PC-3 (cell line): ENCODE results near the gene PPP1R12B. TPM values are rescaled to one million over a fixed set of nuclear protein-coding genes. Genes with fewer than 3 reads are reported as not detected.
A peak's percentile ranks its signal among the peaks of the same experiment; 100 is the strongest.
"Not testable (repeated sequence)": the region's sequence is repeated elsewhere in the genome, so short reads cannot be mapped to it uniquely, and the experiment has no call there.

Experiments used
- ATAC-seq: fragments of 200-7000 bp; cut with Tn5 transposase; 2 replicates; pipeline ENCODE4 v1.9.1; 2020; ENCODE audit warnings: mild to moderate bottlenecking, moderate library complexity
- BruUV-seq: library from RNA; stranded (reverse); fragments of 400-500 nt; replicated peaks from 2 replicates; lab custom pipeline; 2021; lab: Mats Ljungman, UMichigan
- CTCF ChIA-PET: fragments of 300-600 bp; sonication (Branson Sonifier 250); formaldehyde crosslinking; loops from one replicate; lab custom pipeline; 2022; ENCODE audit warnings: antibody characterized with exemption; lab: Charles Lee
- POLR2A ChIA-PET: fragments of 300-600 bp; sonication (Branson Sonifier 250); formaldehyde crosslinking; loops from one replicate; lab custom pipeline; 2022; ENCODE audit warnings: antibody characterized with exemption; ENCODE audit not compliant: unreplicated experiment; lab: Charles Lee
- DNase-seq: peaks from one replicate; pipeline ENCODE4 v3.0.0-alpha.2; 2015
- H2AFZ ChIP-seq: fragments of 300-600 bp; sonication (generic); 2 replicates; pipeline ENCODE4 v1.6.0; 2016; ENCODE audit warnings: antibody characterized with exemption, low read length
- H3F3A ChIP-seq: fragments of 300-600 bp; sonication (generic); one replicate; pipeline ENCODE4 v1.6.0; 2017; ENCODE audit warnings: antibody characterized with exemption, low read length, control low read depth, mild to moderate bottlenecking; ENCODE audit not compliant: unreplicated experiment
- H3K27ac ChIP-seq: fragments of 300-600 bp; sonication (generic); 2 replicates; pipeline ENCODE4 v1.5.1; 2016; ENCODE audit warnings: mild to moderate bottlenecking, low read length
- H3K27me3 ChIP-seq: fragments of 300-600 bp; sonication (generic); 2 replicates; pipeline ENCODE4 v1.6.1; 2016; ENCODE audit warnings: low read length, mixed read lengths
- H3K36me3 ChIP-seq: fragments of 300-600 bp; sonication (generic); 2 replicates; pipeline ENCODE4 v1.6.1; 2016; ENCODE audit warnings: low read depth, mixed run types, low read length, mixed read lengths
- H3K4me1 ChIP-seq: fragments of 300-600 bp; sonication (generic); 2 replicates; pipeline ENCODE4 v1.5.1; 2016; ENCODE audit warnings: low read length; ENCODE audit not compliant: insufficient read depth
- H3K4me2 ChIP-seq: fragments of 300-600 bp; sonication (generic); 2 replicates; pipeline ENCODE4 v1.6.0; 2016; ENCODE audit warnings: low read length
- H3K4me3 ChIP-seq: fragments of 300-600 bp; sonication (generic); 2 replicates; pipeline ENCODE4 v1.5.1; 2016; ENCODE audit warnings: mild to moderate bottlenecking, low read length, mixed read lengths
- H3K79me2 ChIP-seq: fragments of 300-600 bp; sonication (generic); 2 replicates; pipeline ENCODE4 v1.6.1; 2017; ENCODE audit warnings: low read length, mixed read lengths
- H3K9ac ChIP-seq: fragments of 300-600 bp; sonication (generic); 2 replicates; pipeline ENCODE4 v1.6.0; 2016; ENCODE audit warnings: mild to moderate bottlenecking, low read length
- H3K9me2 ChIP-seq: fragments of 300-600 bp; sonication (generic); replicated peaks from 2 replicates; pipeline ENCODE4 v1.6.1; 2016; ENCODE audit warnings: mixed run types, low read length, mixed read lengths
- H3K9me3 ChIP-seq: fragments of 300-600 bp; sonication (generic); 2 replicates; pipeline ENCODE4 v1.6.1; 2016; ENCODE audit warnings: low read length, mixed read lengths
- H4K20me1 ChIP-seq: fragments of 300-600 bp; sonication (generic); 2 replicates; pipeline ENCODE4 v1.6.1; 2016; ENCODE audit warnings: low read length, mixed read lengths
- CTCF ChIP-seq: fragments of 300-600 bp; sonication (generic); conservative IDR thresholded peaks from 2 replicates; pipeline ENCODE4 v1.5.1; 2017; ENCODE audit warnings: antibody characterized with exemption, low read depth, mild to moderate bottlenecking, low read length
- EZH2 ChIP-seq: fragments of 300-600 bp; sonication (generic); IDR thresholded peaks from one replicate; pipeline ENCODE4 v1.6.1; 2017; ENCODE audit warnings: antibody characterized with exemption, mild to moderate bottlenecking, low read length; ENCODE audit not compliant: unreplicated experiment
- EZH2phosphoT487 ChIP-seq: fragments of 300-600 bp; sonication (generic); IDR thresholded peaks from 2 replicates; pipeline ENCODE4 v1.6.1; 2018; ENCODE audit warnings: mild to moderate bottlenecking, antibody characterized with exemption, low read length, borderline replicate concordance
- intact Hi-C: fragments of 100-400 bp; cut with micrococcal nuclease; formaldehyde crosslinking; loops from 2 replicates; pipeline ENCODE4 v1.9.0; 2023
- total RNA-seq: library from RNA; depleted of rRNA; stranded (reverse); fragments of >200 nt; gene quantifications from 2 replicates; pipeline ENCODE4 v1.2.3, GENCODE V29; 2014

The PPP1R12B gene
- total RNA-seq, 1 experiment from 2014 or later = 2.0 TPM

- DNase-seq (no peak), ATAC-seq (no peak)
- POLR2A ChIA-PET = no interaction called here
- Histone ChIP-seq H3K4me1 (peaks cover 4% of the 10 kb centered on the region; the same call in 1 of the 2 replicates), H3K27me3 (no peaks in the 10 kb centered on the region), H3K9me3 (no peaks in the 10 kb centered on the region), H3K27ac (no peak overlapping the region), H3K9ac (no peak overlapping the region), H3K9me2 (no peaks in the 10 kb centered on the region), H3K79me2 (no peaks in the 10 kb centered on the region), H3K4me3 (no peak overlapping the region), H4K20me1 (no peaks in the 10 kb centered on the region), H3K4me2 (no peak overlapping the region), H3F3A (no peaks in the 10 kb centered on the region), H3K36me3 (no peaks in the 10 kb centered on the region), H2AFZ (no peak overlapping the region)
- CTCF ChIA-PET = no interaction called here
- BruUV-seq = no TSS peak
- intact Hi-C loops = loop anchor here (5.0 kb wide), 1 partner anchor 36 kb away; no protein-coding TSS in a partner anchor
- no peak for TF ChIP-seq EZH2
- no peak for TF ChIP-seq CTCF
- no peak for TF ChIP-seq EZH2phosphoT487
Measured at GRCh38 chr1:202553560-202554038, 205.1 kb downstream of the PPP1R12B start.

GRCh38 chr1:202554619-202555018, 206.1 kb downstream of the PPP1R12B start:
- H3K9me3 ChIP-seq, H2AFZ ChIP-seq, H3K4me2 ChIP-seq, H3K4me1 ChIP-seq, H4K20me1 ChIP-seq, H3K4me3 ChIP-seq, H3K27me3 ChIP-seq, BruUV-seq, H3K9ac ChIP-seq, CTCF ChIA-PET, H3K9me2 ChIP-seq, H3F3A ChIP-seq, H3K79me2 ChIP-seq, H3K27ac ChIP-seq, H3K36me3 ChIP-seq: not testable (repeated sequence)
- peak; percentile 12 for DNase-seq
- intact Hi-C loops = loop anchor here (5.0 kb wide), 1 partner anchor 37 kb away; no protein-coding TSS in a partner anchor
- ATAC-seq = peak; percentile 80
- POLR2A ChIA-PET = interaction anchor here (0.7 kb wide), 1 partner anchor 9 kb away, joined by 3 read pairs; no protein-coding TSS in a partner anchor

- H3F3A ChIP-seq, H4K20me1 ChIP-seq, DNase-seq, H3K27ac ChIP-seq, H3K4me3 ChIP-seq, intact Hi-C loops, H3K27me3 ChIP-seq, H3K36me3 ChIP-seq, H3K4me2 ChIP-seq, BruUV-seq, H3K4me1 ChIP-seq, H3K9me2 ChIP-seq, H3K9ac ChIP-seq, H3K9me3 ChIP-seq, H2AFZ ChIP-seq, H3K79me2 ChIP-seq, ATAC-seq, POLR2A ChIA-PET, CTCF ChIA-PET: not testable (repeated sequence)
Measured at GRCh38 chr1:202556037-202556436, 207.5 kb downstream of the PPP1R12B start.

GRCh38 chr1:202557662-202558061, 209.2 kb downstream of the PPP1R12B start:
- H3K4me1 ChIP-seq, H4K20me1 ChIP-seq, H3K4me2 ChIP-seq, DNase-seq, BruUV-seq, H3K9ac ChIP-seq, H3K4me3 ChIP-seq, H3K79me2 ChIP-seq, H3K27ac ChIP-seq, CTCF ChIA-PET, POLR2A ChIA-PET, H3K9me3 ChIP-seq, H3K27me3 ChIP-seq, H2AFZ ChIP-seq, H3K36me3 ChIP-seq, intact Hi-C loops, H3K9me2 ChIP-seq, H3F3A ChIP-seq: not testable (repeated sequence)
- peak; percentile 13; the same call in 1 of the 2 replicates for ATAC-seq
